CD14-positive monocyte (primary cell): ENCODE data around the gene ABCD2. TPM values are rescaled to one million over a fixed set of nuclear protein-coding genes. Genes with fewer than 3 reads are reported as not detected.
"Not testable (repeated sequence)": the region's sequence is repeated elsewhere in the genome, so short reads cannot be mapped to it uniquely, and the experiment has no call there.

Experiments
- DNase-seq, 3 donors: peaks; one replicate each; pipeline ENCODE4 v3.0.0-alpha.2; 2011 to 2022
- H2AFZ ChIP-seq: 2 replicates; pipeline ENCODE4 v1.6.0; 2012; ENCODE audit warnings: mild to moderate bottlenecking, low read depth, low read length, inconsistent platforms; ENCODE audit not compliant: insufficient read depth, poor library complexity, severe bottlenecking
- H3K27ac ChIP-seq, 2 donors: 1 replicate in 1 of 2; 2 replicates in 1 of 2; pipeline ENCODE4 v1.5.1; 2012 to 2013; ENCODE audit warnings: low read length in 2 of 2, control low read depth in 1 of 2, inconsistent platforms in 1 of 2, low read depth in 1 of 2, mild to moderate bottlenecking in 1 of 2
- H3K27me3 ChIP-seq, 2 donors: one replicate each; pipeline versions ENCODE4 v1.6.0 to v1.6.1; 2011 to 2013; ENCODE audit warnings: low read length in 2 of 2; ENCODE audit not compliant: control insufficient read depth in 2 of 2, insufficient read depth in 2 of 2
- H3K36me3 ChIP-seq, 2 donors: replicated peaks in 1 of 2; 1 replicate in 1 of 2; 2 replicates in 1 of 2; pipeline versions ENCODE4 v1.5.1 to v1.6.1; 2012 to 2013; ENCODE audit warnings: low read length in 2 of 2, control low read depth in 1 of 2, inconsistent platforms in 1 of 2, mild to moderate bottlenecking in 1 of 2; ENCODE audit not compliant: insufficient read depth in 2 of 2, control insufficient read depth in 1 of 2
- H3K4me1 ChIP-seq, 2 donors: 1 replicate in 1 of 2; 2 replicates in 1 of 2; pipeline versions ENCODE4 v1.5.1 to v1.6.1; 2012 to 2013; ENCODE audit warnings: low read length in 2 of 2, control low read depth in 1 of 2, inconsistent platforms in 1 of 2, mild to moderate bottlenecking in 1 of 2, moderate library complexity in 1 of 2; ENCODE audit not compliant: insufficient read depth in 2 of 2, control insufficient read depth in 1 of 2
- H3K4me2 ChIP-seq: replicated peaks from 2 replicates; pipeline ENCODE3; 2012; ENCODE audit warnings: low read length, moderate library complexity, mild to moderate bottlenecking; ENCODE audit not compliant: poor library complexity, severe bottlenecking; ENCODE audit errors: extremely low read depth
- H3K4me3 ChIP-seq, 3 experiments: fragments of 200-600 bp in 1 of 3; sonication (generic) in 1 of 3; replicated peaks in 1 of 3; 1 replicate in 2 of 3; 2 replicates in 1 of 3; pipeline ENCODE4 v1.5.1; 2011 to 2013; ENCODE audit warnings: low read length in 3 of 3, mild to moderate bottlenecking in 3 of 3, control low read depth in 2 of 3, low read depth in 2 of 3, inconsistent platforms in 1 of 3, moderate library complexity in 1 of 3
- H3K79me2 ChIP-seq: 2 replicates; pipeline ENCODE4 v1.6.0; 2012; ENCODE audit warnings: mild to moderate bottlenecking, control low read depth, inconsistent platforms, low read length, moderate library complexity; ENCODE audit not compliant: insufficient read depth
- H3K9ac ChIP-seq: 2 replicates; pipeline ENCODE4 v1.6.0; 2017; ENCODE audit warnings: low read length, mild to moderate bottlenecking; ENCODE audit not compliant: insufficient read depth, poor library complexity, severe bottlenecking
- H3K9me3 ChIP-seq, 2 donors: replicated peaks in 1 of 2; 1 replicate in 1 of 2; 2 replicates in 1 of 2; pipeline versions ENCODE4 v1.5.1 to v1.6.1; 2012 to 2013; ENCODE audit warnings: low read length in 2 of 2, control low read depth in 1 of 2; ENCODE audit not compliant: control insufficient read depth in 1 of 2, insufficient read depth in 1 of 2
- H4K20me1 ChIP-seq: 2 replicates; pipeline ENCODE4 v1.6.0; 2012; ENCODE audit warnings: mild to moderate bottlenecking, low read length, control low read depth, moderate library complexity; ENCODE audit not compliant: insufficient read depth
- H3K27ac Mint-ChIP-seq, 7 donors: one replicate each; pipeline ENCODE4 v1.8.0; 2020; ENCODE audit warnings: mild to moderate bottlenecking in 7 of 7, mixed read lengths in 7 of 7, moderate library complexity in 6 of 7, inconsistent platforms in 2 of 7
- H3K27me3 Mint-ChIP-seq, 3 donors: one replicate each; pipeline ENCODE4 v1.8.0; 2021 to 2022; ENCODE audit warnings: low read depth in 3 of 3, mild to moderate bottlenecking in 3 of 3, mixed read lengths in 3 of 3, moderate library complexity in 3 of 3, inconsistent platforms in 1 of 3
- H3K36me3 Mint-ChIP-seq, 2 donors: one replicate each; pipeline ENCODE4 v1.8.0; 2020; ENCODE audit warnings: mixed read lengths in 2 of 2, inconsistent platforms in 1 of 2, mild to moderate bottlenecking in 1 of 2
- H3K4me1 Mint-ChIP-seq: one replicate; pipeline ENCODE4 v1.8.0; 2020; ENCODE audit warnings: mild to moderate bottlenecking, mixed read lengths
- H3K4me3 Mint-ChIP-seq, 2 donors: one replicate each; pipeline ENCODE4 v1.8.0; 2020; ENCODE audit warnings: mild to moderate bottlenecking in 2 of 2, mixed read lengths in 2 of 2, moderate library complexity in 1 of 2
- H3K9me3 Mint-ChIP-seq, 7 donors: one replicate each; pipeline ENCODE4 v1.8.0; 2020 to 2022; ENCODE audit warnings: mixed read lengths in 7 of 7, mild to moderate bottlenecking in 6 of 7, moderate library complexity in 6 of 7, inconsistent platforms in 2 of 7
- WGBS: methylation state at CpG from one replicate; pipeline ENCODE4 v1.1.5; 2013; ENCODE audit warnings: missing lambda C conversion rate; ENCODE audit not compliant: insufficient coverage; 5-methylcytosine and 5-hydroxymethylcytosine counted together
- intact Hi-C, 2 donors: fragments of 100-400 bp; cut with micrococcal nuclease; formaldehyde crosslinking; loops; one replicate each; pipeline versions ENCODE4 v1.15.0 to v1.15.1; 2023
- polyA plus RNA-seq, 3 donors: library from polyadenylated mRNA; depleted of rRNA in 1 of 3; unstranded in 2 of 3; stranded (reverse) in 1 of 3; fragments of 300-500 nt in 2 of 3; fragments of >200 nt in 1 of 3; fragmentation: Illumina TruSeq in 2 of 3; gene quantifications; 1 replicate in 2 of 3; 2 replicates in 1 of 3; pipeline ENCODE4 v1.2.3, GENCODE V29; 2012 to 2021
- TF ChIP-seq, protein P1 (sequence below): fragments of 200-600 bp; IDR thresholded peaks from one replicate; pipeline ENCODE4 v1.8.0; 2022; ENCODE audit warnings: antibody characterized with exemption, mild to moderate bottlenecking

Gene ABCD2
- polyA plus RNA-seq, 3 donors, result not detected

- Histone ChIP-seq H3K9ac (no peak overlapping the region), H3K4me2 (no peak overlapping the region), H4K20me1 (no peaks in the 10 kb centered on the region), H3K27ac (no peak overlapping the region), H3K79me2 (no peaks in the 10 kb centered on the region), H2AFZ (no peak overlapping the region), H3K9me3 (peaks cover 10 to 14% of the 10 kb centered on the region in 2 donors), H3K4me3 (no peak overlapping the region), H3K4me1 (no peaks in the 10 kb centered on the region), H3K36me3 (no peaks in the 10 kb centered on the region), H3K27me3 (no peaks in the 10 kb centered on the region)
- Mint-ChIP-seq H3K36me3 (no peaks in the 10 kb centered on the region), H3K27ac (no peak overlapping the region), H3K9me3 (peaks cover 5 to 14% (median 9%) of the 10 kb centered on the region in 7 donors), H3K4me3 (no peak overlapping the region), H3K27me3 (peaks cover 0 to 3% (median 2%) of the 10 kb centered on the region in 3 donors), H3K4me1 (no peaks in the 10 kb centered on the region)
- intact Hi-C loops, result no loop called here
- TF ChIP-seq, protein P1, sequence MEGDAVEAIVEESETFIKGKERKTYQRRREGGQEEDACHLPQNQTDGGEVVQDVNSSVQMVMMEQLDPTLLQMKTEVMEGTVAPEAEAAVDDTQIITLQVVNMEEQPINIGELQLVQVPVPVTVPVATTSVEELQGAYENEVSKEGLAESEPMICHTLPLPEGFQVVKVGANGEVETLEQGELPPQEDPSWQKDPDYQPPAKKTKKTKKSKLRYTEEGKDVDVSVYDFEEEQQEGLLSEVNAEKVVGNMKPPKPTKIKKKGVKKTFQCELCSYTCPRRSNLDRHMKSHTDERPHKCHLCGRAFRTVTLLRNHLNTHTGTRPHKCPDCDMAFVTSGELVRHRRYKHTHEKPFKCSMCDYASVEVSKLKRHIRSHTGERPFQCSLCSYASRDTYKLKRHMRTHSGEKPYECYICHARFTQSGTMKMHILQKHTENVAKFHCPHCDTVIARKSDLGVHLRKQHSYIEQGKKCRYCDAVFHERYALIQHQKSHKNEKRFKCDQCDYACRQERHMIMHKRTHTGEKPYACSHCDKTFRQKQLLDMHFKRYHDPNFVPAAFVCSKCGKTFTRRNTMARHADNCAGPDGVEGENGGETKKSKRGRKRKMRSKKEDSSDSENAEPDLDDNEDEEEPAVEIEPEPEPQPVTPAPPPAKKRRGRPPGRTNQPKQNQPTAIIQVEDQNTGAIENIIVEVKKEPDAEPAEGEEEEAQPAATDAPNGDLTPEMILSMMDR, result no peak
- no peak for DNase-seq
These were observed 66.1 kb downstream of the ABCD2 start for GRCh38 chr12:39553476-39553875.

DNA sequence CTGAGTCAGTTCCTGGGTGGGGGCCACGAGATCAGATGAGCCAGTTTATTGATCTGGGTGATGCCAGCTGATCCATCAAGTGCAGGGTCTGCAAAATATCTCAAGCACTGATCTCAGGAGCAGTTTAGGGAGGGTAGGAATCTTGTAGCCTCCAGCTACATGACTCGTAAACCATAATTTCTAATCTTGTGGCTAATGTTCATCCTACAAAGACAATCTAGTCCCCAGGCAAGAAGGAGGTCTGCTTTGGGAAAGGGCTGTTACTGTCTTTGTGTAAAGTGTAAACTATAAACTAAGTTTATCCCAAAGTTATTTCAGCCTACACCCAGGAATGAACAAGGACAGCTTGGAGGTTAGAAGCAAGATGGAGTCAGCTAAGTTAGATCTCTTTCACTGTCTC, 75.4 kb downstream of the ABCD2 start:
- H3K36me3 ChIP-seq, H3K4me1 ChIP-seq, H3K4me3 ChIP-seq, H3K9me3 ChIP-seq, H3K9ac ChIP-seq, H3K36me3 Mint-ChIP-seq, intact Hi-C loops, H4K20me1 ChIP-seq, H3K4me3 Mint-ChIP-seq, H3K27me3 ChIP-seq, H3K4me2 ChIP-seq, H3K27me3 Mint-ChIP-seq, H3K4me1 Mint-ChIP-seq, H3K79me2 ChIP-seq, H3K27ac ChIP-seq, DNase-seq, H3K9me3 Mint-ChIP-seq, H2AFZ ChIP-seq, H3K27ac Mint-ChIP-seq: not testable (repeated sequence)
- WGBS, result no CpG with 5 or more reads among the region's 2 CpGs
